Transverse colon (tissue), 4 donors: Measurements from ENCODE around the gene STAT6. TPM values are rescaled to one million over a fixed set of nuclear protein-coding genes. Genes with fewer than 3 reads are reported as not detected.

Experiments
- DNase-seq: peaks from one replicate; pipeline ENCODE4 v3.0.0-alpha.2; 2019
- H3K27ac ChIP-seq, 4 donors: fragments of 200-600 bp; sonication (generic); 2 replicates each; pipeline ENCODE4 v1.5.1; 2016 to 2018; ENCODE audit warnings: inconsistent platforms in 4 of 4
- H3K27me3 ChIP-seq: fragments of 200-600 bp; sonication (generic); 2 replicates; pipeline ENCODE4 v1.5.1; 2017; ENCODE audit warnings: inconsistent platforms
- H3K36me3 ChIP-seq, 4 donors: fragments of 200-600 bp; sonication (generic); 2 replicates each; pipeline ENCODE4 v1.5.1; 2017 to 2019; ENCODE audit warnings: inconsistent platforms in 4 of 4
- H3K4me1 ChIP-seq, 4 donors: fragments of 200-600 bp; sonication (generic); 2 replicates each; pipeline ENCODE4 v1.5.1; 2017 to 2020; ENCODE audit warnings: inconsistent platforms in 4 of 4
- H3K4me3 ChIP-seq, 4 donors: fragments of 200-600 bp; sonication (generic); 1 replicate in 1 of 4; 2 replicates in 3 of 4; pipeline versions ENCODE4 v1.5.1 to v1.6.1; 2017 to 2019; ENCODE audit warnings: inconsistent platforms in 4 of 4
- H3K9me3 ChIP-seq, 2 donors: fragments of 200-600 bp; sonication (generic); 2 replicates each; pipeline ENCODE4 v1.5.1; 2017 to 2019; ENCODE audit warnings: inconsistent platforms in 2 of 2
- CTCF ChIP-seq, 5 experiments: fragments of 200-600 bp in 3 of 5; fragments of 450-650 bp in 2 of 5; sonication (generic) in 3 of 5; IDR thresholded peaks; 1 replicate in 2 of 5; 2 replicates in 3 of 5; pipeline ENCODE4 v1.5.1; 2016 to 2017; ENCODE audit warnings: antibody characterized with exemption in 5 of 5, inconsistent platforms in 3 of 5, mild to moderate bottlenecking in 2 of 5, moderate library complexity in 1 of 5
- EP300 ChIP-seq: sonication (generic); formaldehyde crosslinking; IDR thresholded peaks from one replicate; pipeline ENCODE4 v1.6.1; 2017; ENCODE audit warnings: antibody characterized with exemption, low read depth
- POLR2A ChIP-seq: fragments of 450-650 bp; IDR thresholded peaks from one replicate; pipeline ENCODE4 v1.6.1; 2016; ENCODE audit warnings: antibody characterized with exemption, mild to moderate bottlenecking, moderate library complexity
- POLR2AphosphoS5 ChIP-seq, 3 donors: sonication (generic); formaldehyde crosslinking; IDR thresholded peaks; one replicate each; pipeline ENCODE4 v1.6.1; 2016; ENCODE audit warnings: antibody characterized with exemption in 3 of 3
- WGBS, 2 donors: methylation state at CpG; one replicate each; pipeline ENCODE4 v1.1.5; 2018; ENCODE audit warnings: low coverage in 1 of 2; 5-methylcytosine and 5-hydroxymethylcytosine counted together
- in situ Hi-C, 4 donors: fragments of 200-750 bp; cut with MboI; loops; one replicate each; pipeline versions ENCODE4 v1.15.0 to v1.15.1; 2017; ENCODE audit warnings: low sequenced_read_pairs in 3 of 4, low pct_ligation_motif_present in 1 of 4, low pct_unique_long_range_greater_than_20kb in 1 of 4
- intact Hi-C: fragments of 100-400 bp; cut with DNase I; formaldehyde crosslinking; loops from one replicate; pipeline ENCODE4 v1.15.1; 2023; ENCODE audit warnings: low total_unique reads
- total RNA-seq, 4 donors: library from RNA; depleted of rRNA; stranded (reverse); fragments of >200 nt; gene quantifications; one replicate each; pipeline ENCODE4 v1.1.0, GENCODE V29; 2016

The STAT6 gene
- total RNA-seq, 4 donors from 2014 or later: 181 to 318 (median 198) TPM

- Histone ChIP-seq H3K9me3 (no peaks in the 10 kb centered on the region), H3K4me3 (no peak overlapping the region), H3K27ac (peak overlapping the region; percentile 83 to 97 (median 87)), H3K4me1 (peaks cover 60 to 84% (median 68%) of the 10 kb centered on the region in 4 donors), H3K36me3 (no peaks in the 10 kb centered on the region), H3K27me3 (no peaks in the 10 kb centered on the region)
- in situ Hi-C loops: no loop called here
- 31 to 42% methylated on average over 7 to 13 of the region's 13 CpGs for WGBS, 2 donors
- TF ChIP-seq POLR2A: peak; percentile 16
- no peak for TF ChIP-seq CTCF (IDR thresholded peaks at IDR 0.05)
- TF ChIP-seq POLR2AphosphoS5 (IDR thresholded peaks at IDR 0.05): peak in 2 of 3 donors; percentile 18 to 55
- no peak for TF ChIP-seq EP300
- peak; percentile 77 for DNase-seq
- intact Hi-C loops: no loop called here
Measured at GRCh38 chr12:57149245-57149900, 38.2 kb upstream of the STAT6 start.

- 0 to 28% methylated on average over 3 to 4 of the region's 4 CpGs for WGBS, 2 donors
- in situ Hi-C loops (no loop called here), intact Hi-C loops (no loop called here)
- H3K4me1 ChIP-seq: peaks cover 60 to 84% (median 68%) of the 10 kb centered on the region in 4 donors
- TF ChIP-seq POLR2A: no peak
- no peak for TF ChIP-seq EP300
- no peak for TF ChIP-seq CTCF (IDR thresholded peaks at IDR 0.05)
- TF ChIP-seq POLR2AphosphoS5 (IDR thresholded peaks at IDR 0.05): peak in 1 of 3 donors; percentile 10
- no peaks in the 10 kb centered on the region for H3K36me3 ChIP-seq
- H3K27me3 ChIP-seq: no peaks in the 10 kb centered on the region
- H3K9me3 ChIP-seq: no peaks in the 10 kb centered on the region
- no peak overlapping the region for H3K4me3 ChIP-seq
- H3K27ac ChIP-seq: peak overlapping the region; percentile 83 to 97 (median 87)
- DNase-seq: peak; percentile 79
Measured at GRCh38 chr12:57148469-57149244, 37.5 kb upstream of the STAT6 start.

DNA sequence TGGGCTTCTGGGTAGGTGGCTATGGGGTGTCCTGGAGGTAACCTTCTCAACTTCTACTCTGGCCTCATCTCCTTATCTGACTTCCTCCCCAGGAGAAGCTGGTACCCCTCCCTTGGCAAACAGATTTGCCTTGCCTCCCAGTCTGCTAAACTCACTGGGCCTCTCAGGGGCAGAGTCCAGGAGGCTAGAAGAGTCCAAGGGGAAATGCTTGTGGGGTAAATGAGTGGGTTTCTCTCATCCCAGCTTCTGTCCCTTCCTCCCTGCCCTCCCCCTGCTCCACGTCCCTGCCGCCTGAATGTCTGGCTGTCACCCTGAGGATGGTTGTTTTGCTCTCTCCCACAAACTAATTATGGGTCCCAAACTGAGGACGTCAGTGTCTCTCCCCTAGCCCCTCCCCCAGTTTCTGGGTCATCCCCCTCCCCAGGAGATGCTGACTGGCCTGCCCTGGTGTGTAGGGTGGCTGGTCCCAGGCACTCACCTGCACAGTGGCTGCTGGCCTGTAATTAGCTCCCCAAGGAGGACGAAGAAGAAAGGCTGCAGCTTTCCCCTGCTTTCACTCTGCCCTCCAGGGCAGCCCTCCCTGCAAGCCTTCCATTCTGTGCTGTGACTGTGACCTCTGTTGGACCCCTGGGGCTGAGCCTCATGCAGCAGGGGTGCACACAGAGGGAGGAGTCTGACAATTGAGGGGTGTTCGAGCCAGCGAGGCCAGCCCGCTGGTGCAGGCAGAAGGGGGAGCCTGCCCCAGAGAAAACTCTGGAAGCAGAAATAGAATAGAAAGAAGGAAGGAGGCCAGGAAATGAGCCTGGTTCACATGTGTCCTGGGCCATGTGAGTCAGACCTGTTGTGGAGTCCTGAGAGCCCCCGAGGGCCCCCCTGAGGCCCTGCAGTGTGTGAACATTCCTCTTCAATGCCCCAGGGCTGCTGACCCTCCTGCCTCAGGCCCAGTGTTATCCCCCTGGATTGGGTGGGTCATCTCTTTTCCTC, 36.1 kb upstream of the STAT6 start, which contains the start of gene LRP1-AS:
Gene LRP1-AS, minus strand, starts transcription at position 659 of the 984 bp plus-strand sequence.
- Histone ChIP-seq H3K4me3 (no peak within 1 kb of the TSS), H3K9me3 (no peaks in the 10 kb centered on the region), H3K4me1 (peaks cover 56 to 75% (median 62%) of the 10 kb centered on the region in 4 donors), H3K27ac (peak within 1 kb of the TSS; percentile 83 to 97 (median 87)), H3K27me3 (no peaks in the 10 kb centered on the region), H3K36me3 (peaks cover 0 to 3% (median 0%) of the 10 kb centered on the region in 4 donors)
- in situ Hi-C loops: no loop called here
- WGBS, 2 donors: 40 to 80% methylated on average over 1 to 8 of the region's 8 CpGs
- intact Hi-C loops: no loop called here
- TF ChIP-seq POLR2A: no peak
- peak in 2 of 3 donors; percentile 22 to 59 for TF ChIP-seq POLR2AphosphoS5 (IDR thresholded peaks at IDR 0.05)
- DNase-seq: peak; percentile 75

GRCh38 chr12:57146092-57146491, 34.9 kb upstream of the STAT6 start:
- Histone ChIP-seq H3K36me3 (peaks cover 0 to 8% (median 3%) of the 10 kb centered on the region in 4 donors), H3K4me1 (peaks cover 45 to 67% (median 52%) of the 10 kb centered on the region in 4 donors), H3K27ac (peak overlapping the region; percentile 83 to 97 (median 87)), H3K9me3 (no peaks in the 10 kb centered on the region), H3K27me3 (no peaks in the 10 kb centered on the region), H3K4me3 (no peak overlapping the region)
- TF ChIP-seq POLR2AphosphoS5 (IDR thresholded peaks at IDR 0.05) (no peak), POLR2A (no peak), CTCF (IDR thresholded peaks at IDR 0.05) (no peak), EP300 (no peak)
- in situ Hi-C loops: no loop called here
- WGBS, 2 donors: 65% methylated on average over 2 of the region's 2 CpGs; no CpG with 5 or more reads in 1 of the 2 donors
- intact Hi-C loops: no loop called here
- DNase-seq: no peak
